HG03575 (cell line): ENCODE data around the gene TAGLN2.
"Not testable (repeated sequence)": the region's sequence is repeated elsewhere in the genome, so short reads cannot be mapped to it uniquely, and the experiment has no call there.

Source experiments
- ATAC-seq: cut with Tn5 transposase; IDR thresholded peaks from one replicate; pipeline ENCODE4 v1.9.1; 2021; ENCODE audit not compliant: unreplicated experiment, insufficient number of reproducible peaks, low FRiP score; ENCODE audit errors: extremely low read depth

TAGLN2 gene

DNA sequence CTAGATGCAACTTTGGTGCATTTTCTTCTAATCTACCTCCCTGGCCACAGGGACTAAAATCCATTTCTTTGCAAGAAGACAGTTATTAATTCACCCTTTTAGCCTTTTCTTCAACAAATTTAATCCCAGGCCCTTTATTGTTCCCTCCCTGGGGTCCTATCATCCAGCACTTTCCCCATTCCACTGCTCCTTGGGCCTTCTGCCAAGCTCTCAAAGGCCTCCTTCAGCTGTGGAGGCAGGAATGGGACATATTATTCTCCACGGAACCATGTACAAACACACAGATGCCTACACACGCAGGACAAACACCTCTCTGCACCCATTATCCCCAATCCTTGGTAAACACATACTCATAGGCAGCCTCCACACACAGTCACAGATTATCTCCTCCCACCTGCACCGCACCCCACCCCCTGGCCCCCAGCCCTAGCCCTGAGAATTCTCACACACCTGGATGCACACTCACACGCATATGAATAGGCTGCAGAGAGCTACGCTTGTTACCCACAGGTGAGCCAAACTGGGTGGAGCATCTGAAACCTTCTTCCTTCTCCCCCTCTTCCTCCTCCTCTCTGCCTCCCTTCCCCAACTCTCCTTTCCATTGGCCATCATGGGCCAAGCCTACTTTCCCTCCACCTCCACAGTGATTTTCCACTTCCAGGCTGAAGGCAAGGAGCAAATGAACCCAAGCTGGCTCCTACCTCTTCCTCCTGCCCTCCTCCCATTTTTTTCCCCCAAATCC, 11.7 kb downstream of the TAGLN2 start:
- no peak for ATAC-seq

DNA sequence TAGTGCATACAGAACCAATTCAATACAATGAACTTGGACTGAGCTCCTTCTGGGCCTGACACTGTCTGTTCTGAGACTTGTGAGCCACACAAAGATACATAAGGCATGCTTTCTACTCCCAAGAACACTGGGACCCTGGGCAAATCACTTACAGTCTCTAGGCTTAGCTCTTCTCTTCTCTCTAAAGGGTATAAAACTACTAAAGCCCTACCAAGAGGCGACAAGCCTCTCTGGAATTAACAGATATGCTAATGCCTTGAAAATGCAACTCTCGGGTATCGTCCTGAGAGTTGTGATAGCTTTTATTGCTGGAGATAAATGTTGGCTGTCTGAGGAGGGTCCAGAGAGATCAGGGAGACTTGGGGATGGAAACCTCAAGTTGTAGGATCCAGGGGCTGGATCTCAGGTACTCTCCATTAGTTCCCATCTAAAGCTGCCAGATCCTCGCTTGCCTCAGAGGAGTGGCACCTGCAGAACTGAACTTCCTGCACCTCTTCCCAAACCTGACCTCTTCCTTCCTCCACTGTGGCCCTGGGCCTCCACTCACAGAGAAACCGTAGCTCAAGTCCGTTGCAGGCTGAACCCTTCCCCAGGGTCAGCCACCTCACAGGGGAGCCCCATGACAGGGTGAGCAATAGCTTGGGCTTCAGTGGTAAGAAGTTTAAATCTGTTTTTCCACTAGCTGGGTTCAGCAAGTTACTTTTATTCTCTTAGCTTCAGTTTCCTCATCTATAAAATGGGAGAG, 13.8 kb downstream of the TAGLN2 start:
- no peak for ATAC-seq

DNA sequence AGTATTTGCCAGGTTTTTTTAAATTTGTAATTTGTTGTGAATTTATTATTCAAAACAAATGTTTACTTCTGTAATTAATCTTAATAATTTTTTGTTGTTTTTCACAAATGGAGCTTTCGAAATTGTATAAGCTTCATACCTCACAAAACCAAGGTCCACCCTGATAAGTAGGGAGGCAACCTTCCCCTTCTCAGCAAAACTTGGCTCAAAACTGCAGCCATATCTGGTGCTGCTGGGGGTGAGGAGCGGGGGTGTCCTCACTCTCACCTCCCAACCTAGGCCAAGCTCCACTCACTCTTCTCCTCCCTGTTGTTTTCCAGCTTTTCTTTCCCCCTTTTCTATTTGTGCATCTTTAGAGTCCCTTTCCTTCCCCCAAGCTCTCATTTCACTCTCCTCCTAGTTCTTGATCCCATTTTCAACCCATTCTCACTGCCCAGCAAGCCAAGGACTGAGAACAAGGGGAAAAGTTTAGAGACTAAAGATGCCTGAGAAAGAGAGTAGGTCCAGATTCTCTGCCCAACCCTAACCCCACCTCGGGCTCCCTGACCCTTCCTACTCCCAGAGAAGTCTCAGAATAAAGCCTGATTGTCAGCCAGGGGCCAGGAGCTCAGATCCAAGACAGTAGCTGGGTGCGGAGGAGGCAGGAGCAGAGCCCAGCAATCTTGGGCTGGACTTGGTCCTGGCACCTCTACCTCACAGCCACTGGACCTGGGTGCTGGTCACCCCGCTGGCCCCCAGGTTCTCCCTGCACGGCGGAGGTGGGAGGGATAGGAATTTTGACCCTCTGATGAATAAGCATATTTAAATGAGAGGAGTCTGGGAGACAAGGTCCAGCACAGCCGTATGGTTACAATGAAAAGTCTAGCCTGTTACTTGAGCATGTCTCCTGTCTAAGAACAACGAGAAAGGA, 17.0 kb downstream of the TAGLN2 start:
- ATAC-seq: no peak

DNA sequence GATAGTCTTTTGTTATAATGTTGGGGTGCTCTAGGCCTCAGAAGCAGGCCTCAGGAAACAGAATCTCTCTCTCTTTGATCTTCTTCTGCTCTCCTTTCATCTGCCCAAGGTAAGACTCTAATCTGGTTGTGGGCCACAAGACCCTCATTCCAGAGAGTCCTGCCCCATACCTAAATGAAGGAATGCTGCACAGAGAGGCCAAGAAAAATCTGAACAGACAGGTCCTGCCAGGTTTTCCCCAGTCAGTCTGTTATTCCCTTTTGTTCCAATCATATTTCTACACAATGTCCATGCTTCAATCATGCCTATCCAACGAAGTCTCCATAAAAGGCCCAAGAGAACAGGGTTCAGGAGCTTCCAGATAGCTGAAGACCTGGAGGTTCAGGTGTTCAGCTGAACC, 18.3 kb downstream of the TAGLN2 start:
- no peak for ATAC-seq

DNA sequence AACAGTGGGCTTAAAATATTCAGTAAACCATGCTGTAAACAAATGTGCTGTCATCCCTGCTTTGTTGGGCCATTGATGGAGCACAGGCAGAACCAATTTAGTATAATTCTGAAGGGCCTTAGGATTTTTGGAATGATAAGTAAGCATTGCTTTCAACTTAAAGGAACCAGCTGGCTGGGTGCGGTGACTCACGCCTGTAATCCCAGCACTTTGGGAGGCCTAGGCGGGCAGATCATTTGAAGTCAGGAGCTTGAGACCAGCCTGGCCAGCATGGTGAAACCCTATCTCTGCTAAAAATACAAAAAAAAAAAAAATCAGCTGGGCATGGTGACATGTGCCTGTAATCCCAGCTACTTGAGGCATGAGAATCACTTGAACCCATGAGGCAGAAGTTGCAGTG, 21.3 kb downstream of the TAGLN2 start:
- ATAC-seq: not testable (repeated sequence)

DNA sequence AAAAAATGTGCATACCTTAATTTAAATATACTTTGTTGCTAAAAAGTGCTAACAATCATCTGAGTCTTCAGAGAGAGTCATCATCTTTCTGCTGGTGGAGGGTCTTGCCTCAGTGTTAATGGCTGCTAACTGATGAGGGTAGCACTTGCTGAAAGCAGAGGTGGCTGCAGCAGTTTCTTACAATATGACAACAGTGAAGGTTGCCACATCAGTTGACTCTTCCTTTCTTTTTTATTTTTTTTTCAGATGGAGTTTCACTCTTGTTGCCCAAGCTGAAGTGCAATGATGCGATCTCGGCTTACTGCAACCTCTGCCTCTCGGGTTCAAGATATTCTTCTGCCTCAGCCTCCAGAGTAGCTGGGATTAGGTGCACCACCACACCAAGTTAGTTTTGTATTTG, 22.8 kb downstream of the TAGLN2 start:
- ATAC-seq: no peak

DNA sequence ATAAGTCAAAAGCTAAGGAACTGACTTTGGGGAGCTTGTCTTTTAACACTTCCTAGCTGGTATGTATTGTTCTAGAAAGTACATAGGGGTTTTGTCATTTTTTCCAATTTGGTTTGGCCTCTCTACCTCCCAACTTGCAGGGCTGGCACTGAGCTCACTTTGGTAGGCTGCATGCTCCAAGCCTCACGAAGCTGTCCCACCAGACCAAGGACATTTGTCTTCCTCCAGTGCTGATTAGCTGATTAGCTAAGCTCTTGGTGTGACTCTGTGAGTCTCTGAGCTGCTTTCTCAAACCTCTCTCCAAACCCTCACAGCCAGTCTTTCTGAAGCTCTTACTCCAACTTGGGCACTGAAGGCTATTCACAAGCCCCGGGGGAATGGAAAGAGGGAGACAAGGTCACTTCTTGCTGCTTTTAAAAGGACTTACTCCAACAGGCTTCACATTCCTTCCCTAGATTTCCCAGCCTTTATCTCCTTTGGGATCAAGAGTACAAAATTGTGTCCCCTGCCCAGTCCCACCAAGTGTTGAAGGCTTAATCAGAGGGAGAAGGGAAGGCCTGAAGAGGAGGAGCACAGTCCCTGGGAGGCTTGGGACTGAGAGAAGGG, 24.4 kb downstream of the TAGLN2 start:
- ATAC-seq: no peak

DNA sequence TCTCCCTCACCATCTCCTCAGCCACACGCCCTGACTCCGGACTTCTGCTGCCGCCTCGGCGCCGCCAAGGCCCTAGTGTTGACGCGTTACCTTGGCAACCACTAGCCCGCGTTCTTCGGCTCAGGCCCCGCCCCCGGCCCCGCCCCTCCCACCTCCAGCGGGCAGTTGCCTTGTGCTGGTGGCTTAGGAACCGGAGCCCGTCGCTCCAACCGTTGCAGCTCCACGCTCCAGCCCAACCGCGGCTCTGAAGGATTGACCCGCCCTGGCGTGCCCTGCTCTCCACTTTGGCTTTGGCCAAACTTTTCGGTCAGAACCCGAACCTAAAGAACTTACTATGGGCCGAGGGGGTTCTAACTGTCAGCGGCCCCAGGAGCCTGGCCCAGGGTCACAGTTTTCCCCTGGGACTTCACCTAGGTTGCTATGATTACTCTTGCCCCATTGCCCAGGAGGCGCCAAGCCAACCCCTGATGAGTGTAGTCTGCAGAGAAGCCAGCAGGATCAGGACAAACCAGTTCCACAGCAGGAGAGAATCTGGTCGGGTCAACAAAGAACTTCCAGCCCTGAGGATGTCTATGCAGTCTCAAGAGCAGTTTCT, 25.1 kb downstream of the TAGLN2 start, which contains the start of gene CFAP45:
CFAP45 (minus strand) TSS at position 80 of the 595 bp plus-strand sequence; CDS start at position 13, 67 bp downstream.
- no peak for ATAC-seq

DNA sequence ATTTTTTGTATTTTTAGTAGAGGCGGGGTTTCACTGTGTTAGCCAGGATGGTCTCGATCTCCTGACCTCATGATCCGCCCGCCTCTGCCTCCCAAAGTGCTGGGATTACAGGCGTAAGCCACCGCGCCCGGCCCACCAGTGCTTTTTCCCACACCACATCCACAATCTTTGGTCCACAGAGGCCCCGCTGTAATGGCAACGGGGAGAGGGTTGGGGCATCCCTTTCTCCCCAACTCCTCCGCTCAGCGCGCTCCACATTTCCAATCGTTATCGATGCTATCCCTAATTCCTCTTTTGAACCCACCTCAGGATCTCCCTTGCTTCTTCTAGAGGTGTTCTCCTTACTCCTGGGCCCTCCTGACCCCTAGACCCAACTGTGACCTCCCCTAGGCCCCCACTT, 25.7 kb downstream of the TAGLN2 start:
- not testable (repeated sequence) for ATAC-seq

DNA sequence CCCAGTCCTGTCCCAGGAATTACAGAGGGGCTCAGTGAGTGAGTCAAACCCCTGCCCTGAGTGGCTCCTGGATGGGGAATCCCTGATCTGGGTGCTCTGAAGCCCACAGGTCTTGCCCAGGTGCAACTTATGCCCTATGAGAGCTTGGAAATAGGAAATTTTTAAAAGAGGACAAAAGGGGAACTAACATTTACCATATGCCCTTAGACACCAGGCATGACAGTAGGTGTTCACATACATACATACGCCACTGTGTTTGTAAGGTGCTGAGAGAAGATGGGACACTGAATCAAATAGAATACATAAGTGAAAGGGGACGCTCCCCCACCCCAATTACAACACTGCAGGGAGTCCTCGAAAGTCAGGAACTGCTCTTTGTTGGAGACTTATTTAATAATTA, 26.8 kb downstream of the TAGLN2 start:
- ATAC-seq: no peak

DNA sequence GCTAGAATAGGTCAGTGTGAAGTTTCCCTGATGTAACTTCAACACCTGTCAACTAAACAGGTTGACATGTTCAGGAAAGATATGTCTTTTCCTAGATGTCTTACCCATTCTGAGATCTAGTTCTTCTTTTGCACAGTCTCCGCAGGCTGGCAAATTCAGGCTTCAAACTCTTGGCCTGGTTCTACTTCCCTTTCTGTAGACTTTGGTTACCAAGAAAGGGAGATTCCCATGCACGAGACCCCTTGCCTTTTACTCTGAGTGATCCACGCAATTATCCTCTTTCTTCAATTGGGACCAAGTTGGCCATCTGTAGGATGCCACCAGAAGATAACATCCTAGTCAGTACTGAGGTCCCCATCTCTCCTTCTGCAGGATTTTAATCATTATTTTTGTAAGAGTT, 27.3 kb downstream of the TAGLN2 start:
- ATAC-seq: no peak

DNA sequence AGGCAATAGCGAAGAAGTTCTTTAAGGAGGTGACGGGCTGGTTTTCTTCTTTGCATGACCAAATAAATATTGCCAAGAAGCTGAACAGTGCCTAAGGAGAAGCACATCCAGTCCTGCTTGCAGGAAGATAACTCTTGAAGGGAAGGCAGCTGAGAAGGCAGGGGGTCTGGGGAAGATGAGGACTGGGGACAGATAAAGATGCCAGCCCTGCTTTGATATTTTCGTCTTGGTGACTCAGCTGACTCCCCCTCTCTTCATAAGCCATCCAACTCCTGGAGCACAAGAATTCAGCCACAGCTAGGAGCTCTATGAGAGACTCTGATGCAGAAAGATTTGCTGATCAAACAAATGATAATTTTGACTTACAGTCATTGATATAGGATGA, 28.8 kb downstream of the TAGLN2 start:
- no peak for ATAC-seq

DNA sequence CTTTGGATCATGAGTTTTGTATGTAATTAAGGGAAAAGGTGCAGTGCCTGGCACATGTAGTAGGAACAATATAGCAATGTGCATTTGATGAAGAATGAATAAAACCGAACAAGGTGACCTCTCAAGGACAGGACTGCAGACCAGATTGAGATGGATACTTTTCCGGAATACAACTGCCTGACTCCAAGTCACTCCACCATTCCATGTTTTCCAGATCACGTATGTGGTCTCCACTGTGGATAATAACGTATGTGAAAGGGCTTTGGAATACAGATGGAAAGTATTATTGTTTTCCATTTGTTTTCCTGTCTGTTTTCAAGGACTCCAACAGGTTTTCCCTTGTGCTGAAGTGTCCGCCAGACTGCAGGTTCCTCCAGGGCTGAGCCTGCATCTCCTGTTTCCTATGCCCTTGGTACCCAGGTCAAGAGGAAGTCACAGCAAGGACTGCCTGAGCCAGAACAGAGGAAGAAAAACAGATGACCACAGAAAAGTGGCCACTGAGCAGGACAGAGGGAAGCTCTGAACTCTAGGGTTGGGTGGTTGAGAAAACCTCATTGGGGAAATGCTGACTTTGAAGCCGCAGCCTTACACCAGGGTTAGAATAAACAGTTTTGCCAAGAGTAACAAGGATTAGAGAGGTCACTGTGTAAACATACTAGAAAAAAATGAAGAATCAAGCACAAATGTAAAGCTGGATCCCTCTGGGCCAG, 29.3 kb downstream of the TAGLN2 start:
- ATAC-seq: no peak

DNA sequence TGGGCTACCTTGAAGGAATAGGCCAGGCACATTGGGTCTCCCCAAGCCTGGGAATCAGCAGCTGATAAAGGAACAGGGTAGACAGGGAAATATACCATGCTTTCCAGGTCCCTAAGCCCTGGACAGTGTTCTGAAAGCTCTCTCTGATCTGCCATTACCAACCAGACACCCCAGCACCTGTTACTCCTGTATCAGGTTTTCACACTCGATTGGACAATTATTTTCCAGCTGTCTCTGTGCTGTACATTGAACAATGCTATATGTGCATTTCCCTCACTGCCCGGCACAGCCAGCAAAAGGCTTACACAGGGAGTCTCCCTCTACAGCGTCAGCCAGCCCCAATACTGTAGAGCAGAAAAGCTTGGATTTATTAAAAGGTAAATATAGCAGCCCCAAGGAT, 30.0 kb downstream of the TAGLN2 start:
- no peak for ATAC-seq

DNA sequence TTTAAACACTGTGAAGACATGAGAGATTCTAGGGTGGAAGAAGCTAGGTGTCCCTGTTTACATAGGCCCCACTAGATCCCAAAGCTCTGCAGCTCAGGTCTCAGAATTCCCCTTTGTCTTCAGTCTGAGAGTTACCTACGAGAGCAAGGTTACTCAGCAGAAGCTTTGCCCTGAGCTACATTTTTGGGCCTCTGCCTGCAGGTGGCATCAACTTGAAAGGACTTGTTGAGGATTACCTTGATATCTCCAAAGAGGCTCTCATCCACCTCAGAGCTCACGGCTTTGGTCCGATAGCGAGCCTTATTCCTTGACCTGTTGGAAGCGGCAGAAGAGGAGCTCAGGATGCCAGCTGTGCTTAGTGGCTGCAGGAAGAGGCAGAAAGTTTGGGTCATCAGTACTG, 32.4 kb downstream of the TAGLN2 start:
- ATAC-seq: no peak

DNA sequence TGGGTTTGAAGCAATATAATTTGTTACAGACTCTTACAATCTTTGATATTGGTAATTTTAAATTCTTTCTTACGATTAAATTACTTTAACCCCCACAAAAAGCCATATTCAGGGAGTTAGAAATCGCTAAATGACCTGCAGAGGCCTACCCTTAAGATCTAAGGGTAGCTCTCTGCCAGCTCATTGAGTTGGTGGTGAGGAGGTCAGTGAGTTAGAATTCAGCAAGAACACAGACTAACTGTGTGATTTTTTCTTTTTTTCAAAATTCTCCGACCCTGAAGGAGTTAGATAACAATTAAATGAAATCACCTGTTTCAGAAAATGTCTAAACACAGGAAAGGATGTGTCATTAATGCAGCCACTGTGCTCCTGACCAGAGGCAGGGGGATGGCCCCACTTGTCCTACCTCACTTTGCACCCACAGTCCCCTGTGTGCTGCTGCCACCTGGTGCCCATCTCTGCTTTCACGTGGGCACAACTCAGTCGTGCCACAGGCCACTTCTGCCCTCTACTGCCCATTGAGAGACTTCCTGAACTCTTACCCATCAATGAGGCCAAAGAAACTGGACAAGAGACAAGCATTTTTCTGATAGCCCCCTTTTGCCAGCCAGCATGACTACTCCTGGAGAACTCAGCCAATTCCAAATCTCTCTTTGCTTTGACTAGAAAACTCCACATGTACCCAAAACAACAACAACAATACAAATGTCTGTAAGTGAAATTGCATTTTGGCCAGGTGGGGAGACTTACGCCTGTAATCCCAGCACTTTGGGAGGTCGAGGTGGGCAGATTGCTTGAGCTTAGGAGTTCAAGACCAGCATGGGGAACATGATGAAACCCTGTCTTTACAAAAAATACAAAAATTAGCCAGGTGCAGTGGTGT, 33.8 kb downstream of the TAGLN2 start:
- ATAC-seq: peak; percentile 55

DNA sequence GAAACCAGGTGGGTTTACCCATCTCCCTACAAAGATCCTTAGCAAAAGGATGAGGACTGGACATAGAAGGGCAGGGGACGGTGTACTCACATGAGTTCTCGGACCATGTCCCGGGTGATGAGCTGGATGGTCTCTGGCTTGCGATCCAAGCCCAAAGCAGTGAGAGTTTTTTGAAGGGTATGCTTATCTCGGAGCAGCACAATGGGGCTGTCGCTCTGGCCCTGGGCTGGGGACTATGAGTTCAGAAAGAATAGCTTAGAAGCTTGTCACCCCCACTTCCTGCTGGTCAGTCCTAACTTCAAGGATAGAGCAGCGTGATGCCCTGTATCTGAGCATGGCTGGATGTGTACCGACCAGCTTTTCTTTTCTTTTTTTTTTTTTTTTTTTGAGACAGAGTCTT, 34.9 kb downstream of the TAGLN2 start:
- no peak for ATAC-seq
